A549 (cell line): ENCODE data around the gene RFPL2.

ENCODE experiments used
- HOXB5 ChIP-seq: fragments of 250-450 bp; sonication (Bioruptor Pico); IDR thresholded peaks from 2 replicates; pipeline ENCODE4 v1.5.0; 2020; ENCODE audit warnings: mild to moderate bottlenecking, moderate library complexity
- MAFK ChIP-seq: fragments of 450-650 bp; IDR thresholded peaks from 2 replicates; pipeline ENCODE4 v1.6.1; 2014; ENCODE audit not compliant: partially characterized antibody
- TF ChIP-seq, protein P1 (sequence below): fragments of >200 bp; sonication (Bioruptor Twin); formaldehyde crosslinking; IDR thresholded peaks from 3 replicates; pipeline ENCODE4 v1.5.1; 2016

DNA sequence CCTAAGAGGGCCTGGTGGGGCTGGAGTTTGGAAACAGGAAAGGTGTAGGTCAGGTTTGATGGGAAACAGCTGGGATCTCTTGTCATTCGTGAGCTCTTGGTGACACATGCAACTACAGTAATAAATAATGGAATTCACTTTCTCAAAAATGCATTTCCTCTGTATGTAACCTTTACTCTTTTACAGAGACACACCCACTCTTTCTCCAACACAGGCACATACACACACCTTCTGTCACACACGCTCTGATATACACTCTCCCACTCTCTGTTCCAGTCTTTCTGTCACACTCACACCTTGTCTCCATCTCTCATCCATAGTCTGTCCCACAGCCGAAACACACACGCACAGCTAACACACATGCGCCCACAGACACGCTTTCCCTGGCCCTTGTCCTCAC, 39.2 kb downstream of the RFPL2 start:
- TF ChIP-seq HOXB5 (no peak), MAFK (no peak)
- TF ChIP-seq, protein P1, sequence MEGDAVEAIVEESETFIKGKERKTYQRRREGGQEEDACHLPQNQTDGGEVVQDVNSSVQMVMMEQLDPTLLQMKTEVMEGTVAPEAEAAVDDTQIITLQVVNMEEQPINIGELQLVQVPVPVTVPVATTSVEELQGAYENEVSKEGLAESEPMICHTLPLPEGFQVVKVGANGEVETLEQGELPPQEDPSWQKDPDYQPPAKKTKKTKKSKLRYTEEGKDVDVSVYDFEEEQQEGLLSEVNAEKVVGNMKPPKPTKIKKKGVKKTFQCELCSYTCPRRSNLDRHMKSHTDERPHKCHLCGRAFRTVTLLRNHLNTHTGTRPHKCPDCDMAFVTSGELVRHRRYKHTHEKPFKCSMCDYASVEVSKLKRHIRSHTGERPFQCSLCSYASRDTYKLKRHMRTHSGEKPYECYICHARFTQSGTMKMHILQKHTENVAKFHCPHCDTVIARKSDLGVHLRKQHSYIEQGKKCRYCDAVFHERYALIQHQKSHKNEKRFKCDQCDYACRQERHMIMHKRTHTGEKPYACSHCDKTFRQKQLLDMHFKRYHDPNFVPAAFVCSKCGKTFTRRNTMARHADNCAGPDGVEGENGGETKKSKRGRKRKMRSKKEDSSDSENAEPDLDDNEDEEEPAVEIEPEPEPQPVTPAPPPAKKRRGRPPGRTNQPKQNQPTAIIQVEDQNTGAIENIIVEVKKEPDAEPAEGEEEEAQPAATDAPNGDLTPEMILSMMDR = no peak
